ENCODE results near the gene RNF150.

RNF150 gene

DNA sequence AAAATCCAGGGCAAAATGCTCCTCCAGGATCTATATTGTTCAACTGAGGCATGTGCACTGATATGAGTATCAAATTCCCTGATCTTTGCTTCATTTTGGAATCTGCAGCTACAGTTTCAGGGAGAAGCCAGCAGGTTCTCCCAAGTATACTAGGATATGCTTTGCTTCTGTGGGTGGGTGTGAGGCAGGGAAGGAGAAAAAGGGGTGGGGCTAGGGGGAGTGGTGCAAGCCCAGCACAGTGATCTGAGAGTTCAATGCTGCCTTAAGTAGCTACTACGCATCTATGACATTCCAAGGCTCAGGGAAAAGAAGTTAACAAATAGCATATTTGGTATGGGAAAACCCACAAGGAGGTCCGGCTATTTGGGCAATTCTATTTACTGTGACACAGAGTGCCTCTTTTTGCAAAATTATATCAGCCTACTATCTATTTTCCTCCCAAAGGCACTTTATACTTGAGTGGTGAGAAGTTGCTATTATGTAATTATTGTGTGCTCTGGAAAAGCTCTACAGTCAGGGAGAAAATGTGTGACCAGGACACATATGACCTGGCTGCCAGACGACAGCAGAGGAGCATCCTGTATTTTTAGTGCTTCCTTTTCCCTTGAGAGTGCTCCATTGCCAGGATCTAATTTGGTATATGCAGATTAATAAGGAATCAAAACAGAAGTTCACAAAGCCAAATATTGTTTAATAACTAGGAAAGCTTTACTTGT is 162.0 kb downstream of the RNF150 start:
- Mint-ChIP-seq H3K4me3 (no peak overlapping the region), H3K4me1 (no peaks in the 10 kb centered on the region), H3K27ac (ENCODE audit: low read depth) (no peak overlapping the region), H3K9me3 (peaks cover 7% of the 10 kb centered on the region), H3K36me3 (ENCODE audit: insufficient read depth) (no peaks in the 10 kb centered on the region), H3K27me3 (no peaks in the 10 kb centered on the region)
- ATAC-seq (replicated peaks; ENCODE audit: extremely low read depth, poor library complexity, severe bottlenecking) (no peak), DNase-seq (ENCODE audit: low spot score in 2 of 2) (no peak)

DNA sequence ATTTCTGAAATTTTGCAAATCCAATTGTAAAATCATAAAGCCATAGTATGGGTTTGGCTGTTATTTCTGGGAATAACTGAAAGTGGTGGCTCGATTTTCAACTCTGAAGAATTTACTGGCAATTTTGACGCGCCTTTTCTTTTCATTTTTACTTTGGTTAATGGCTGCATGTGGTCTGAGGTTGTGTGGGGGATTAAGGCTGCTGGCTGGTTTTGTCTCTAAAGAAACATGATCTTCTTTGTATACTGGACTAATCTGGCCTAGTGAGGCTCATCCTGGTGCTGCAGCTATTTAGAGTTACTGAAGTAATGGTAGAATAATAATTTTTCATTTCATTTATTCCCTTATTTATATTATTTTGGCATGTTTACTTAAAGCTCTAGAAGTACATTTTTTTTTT is 164.0 kb downstream of the RNF150 start:
- H3K27ac Mint-ChIP-seq (ENCODE audit: low read depth), result no peak overlapping the region
- peaks cover 5% of the 10 kb centered on the region for H3K9me3 Mint-ChIP-seq
- DNase-seq (ENCODE audit: low spot score in 2 of 2) (no peak), ATAC-seq (replicated peaks; ENCODE audit: extremely low read depth, poor library complexity, severe bottlenecking) (no peak)
- H3K4me1 Mint-ChIP-seq, result no peaks in the 10 kb centered on the region
- no peaks in the 10 kb centered on the region for H3K27me3 Mint-ChIP-seq
- no peak overlapping the region for H3K4me3 Mint-ChIP-seq
- no peaks in the 10 kb centered on the region for H3K36me3 Mint-ChIP-seq (ENCODE audit: insufficient read depth)

DNA sequence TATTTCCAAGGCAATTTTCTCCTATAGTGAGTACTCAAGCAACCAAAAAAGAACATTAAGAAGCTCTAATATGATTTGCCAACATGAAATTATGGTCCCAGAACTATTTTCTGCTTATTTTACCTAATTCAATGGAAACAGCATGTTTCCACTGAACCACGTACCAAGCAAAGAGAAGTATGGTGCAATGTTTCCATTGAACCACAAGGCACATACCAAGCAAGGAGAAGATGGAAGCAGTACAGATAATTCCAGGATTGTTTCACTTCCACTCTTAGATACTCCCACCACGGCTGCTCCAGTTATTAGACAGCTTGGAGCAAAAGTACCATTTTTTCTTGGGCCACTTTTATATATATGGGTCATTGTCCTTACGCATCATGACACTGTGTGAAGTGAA is 164.9 kb downstream of the RNF150 start:
- H3K27ac Mint-ChIP-seq (ENCODE audit: low read depth), result no peak overlapping the region
- ATAC-seq (replicated peaks; ENCODE audit: extremely low read depth, poor library complexity, severe bottlenecking) (no peak), DNase-seq (ENCODE audit: low spot score in 2 of 2) (no peak)
- H3K4me3 Mint-ChIP-seq, result no peak overlapping the region
- peaks cover 5% of the 10 kb centered on the region for H3K9me3 Mint-ChIP-seq
- no peaks in the 10 kb centered on the region for H3K4me1 Mint-ChIP-seq
- H3K36me3 Mint-ChIP-seq (ENCODE audit: insufficient read depth), result no peaks in the 10 kb centered on the region
- no peaks in the 10 kb centered on the region for H3K27me3 Mint-ChIP-seq

DNA sequence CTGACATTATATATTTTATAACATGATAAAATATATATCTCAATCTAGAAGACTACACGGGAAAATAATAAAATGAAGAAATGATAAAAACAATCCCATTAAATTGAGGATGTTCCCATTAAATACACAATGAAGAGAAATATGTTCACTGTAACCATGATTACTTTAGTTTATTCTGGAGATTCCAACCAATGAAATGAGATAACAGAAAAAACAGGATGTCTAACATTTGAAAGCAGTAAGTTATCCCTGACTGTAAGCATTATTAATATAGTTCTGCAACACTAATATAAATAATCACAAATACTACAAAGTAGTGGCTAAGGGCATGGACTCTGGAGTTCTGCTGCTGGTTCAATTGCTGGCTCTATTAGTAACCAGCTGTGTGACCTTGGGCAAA is 169.4 kb downstream of the RNF150 start:
- H3K9me3 Mint-ChIP-seq, result peaks cover 5% of the 10 kb centered on the region

DNA sequence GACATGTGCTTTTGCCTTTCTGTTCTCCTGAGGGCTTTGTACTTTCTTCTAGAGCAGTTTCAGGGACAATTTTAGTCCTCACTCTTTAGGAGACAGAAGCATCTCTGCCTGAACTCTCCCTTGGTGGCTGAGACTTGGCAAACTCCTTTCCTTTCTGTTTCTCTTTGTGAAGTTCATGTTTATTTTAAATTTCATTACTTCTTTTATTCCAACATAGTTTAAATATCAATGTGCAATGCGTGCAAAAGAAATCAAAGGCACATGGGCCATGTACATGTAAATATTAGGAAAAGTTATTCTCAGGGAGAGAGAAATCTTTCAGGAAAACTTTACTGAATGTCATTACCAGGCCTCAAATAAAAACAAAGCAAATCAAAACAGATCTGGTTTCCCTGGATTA is 177.6 kb downstream of the RNF150 start:
- ATAC-seq (replicated peaks; ENCODE audit: extremely low read depth, poor library complexity, severe bottlenecking) (no peak), DNase-seq (ENCODE audit: low spot score in 2 of 2) (no peak)
- H3K27me3 Mint-ChIP-seq, result no peaks in the 10 kb centered on the region
- no peaks in the 10 kb centered on the region for H3K4me1 Mint-ChIP-seq
- H3K9me3 Mint-ChIP-seq, result peaks cover 8% of the 10 kb centered on the region
- H3K36me3 Mint-ChIP-seq (ENCODE audit: insufficient read depth), result no peaks in the 10 kb centered on the region
- no peak overlapping the region for H3K4me3 Mint-ChIP-seq
- no peak overlapping the region for H3K27ac Mint-ChIP-seq (ENCODE audit: low read depth)

More for the DNA sequence above, 169.4 kb downstream of the RNF150 start:
- no peaks in the 10 kb centered on the region for H3K36me3 Mint-ChIP-seq (ENCODE audit: insufficient read depth)
- no peak overlapping the region for H3K27ac Mint-ChIP-seq (ENCODE audit: low read depth)
- no peaks in the 10 kb centered on the region for H3K4me1 Mint-ChIP-seq
- ATAC-seq (replicated peaks; ENCODE audit: extremely low read depth, poor library complexity, severe bottlenecking) (no peak), DNase-seq (ENCODE audit: low spot score in 2 of 2) (no peak)
- no peaks in the 10 kb centered on the region for H3K27me3 Mint-ChIP-seq
- H3K4me3 Mint-ChIP-seq, result no peak overlapping the region

DNA sequence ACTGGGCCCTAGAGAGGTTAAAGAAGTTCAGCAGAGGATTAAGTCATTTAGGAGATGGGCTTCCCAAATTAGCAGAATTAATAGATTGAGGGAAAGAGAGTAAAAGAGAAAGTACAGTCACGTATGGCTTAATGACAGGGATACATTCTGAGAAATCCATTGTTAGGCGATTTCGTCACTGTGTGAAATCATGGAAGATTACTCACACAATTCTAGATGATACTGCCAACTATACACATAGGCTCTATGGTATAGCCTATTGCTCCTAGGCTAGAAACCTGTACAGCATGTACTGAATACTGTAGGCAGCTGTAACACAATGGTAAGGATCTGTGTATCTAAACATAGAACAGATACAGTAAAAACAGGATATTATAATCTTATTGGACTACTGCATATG is 180.6 kb downstream of the RNF150 start:
- Mint-ChIP-seq H3K27ac (ENCODE audit: low read depth) (no peak overlapping the region), H3K4me1 (no peaks in the 10 kb centered on the region), H3K4me3 (no peak overlapping the region), H3K36me3 (ENCODE audit: insufficient read depth) (no peaks in the 10 kb centered on the region), H3K27me3 (no peaks in the 10 kb centered on the region), H3K9me3 (peaks cover 8% of the 10 kb centered on the region)
- ATAC-seq (replicated peaks; ENCODE audit: extremely low read depth, poor library complexity, severe bottlenecking) (no peak), DNase-seq (ENCODE audit: low spot score in 2 of 2) (no peak)

DNA sequence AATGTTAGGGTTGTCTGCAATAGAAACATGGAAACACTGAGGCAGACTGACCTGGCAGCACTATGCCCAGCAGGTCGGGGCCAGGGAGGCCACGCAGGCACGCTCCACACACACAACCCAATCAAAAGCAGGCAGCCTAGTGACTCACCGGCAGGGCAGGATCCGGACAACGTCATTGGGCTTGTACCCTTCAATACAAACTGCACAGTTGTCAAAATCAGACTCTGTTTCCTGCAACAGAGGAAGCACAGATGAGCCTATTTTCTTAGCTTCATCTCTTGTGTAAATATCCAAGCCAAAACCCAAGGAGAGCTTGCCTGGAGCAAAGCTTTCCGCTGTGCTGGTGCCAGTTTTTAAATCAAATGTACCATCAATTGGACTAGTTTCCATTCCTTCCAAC is 185.8 kb downstream of the RNF150 start:
- no peaks in the 10 kb centered on the region for H3K36me3 Mint-ChIP-seq (ENCODE audit: insufficient read depth)
- DNase-seq (ENCODE audit: low spot score in 2 of 2) (no peak), ATAC-seq (replicated peaks; ENCODE audit: extremely low read depth, poor library complexity, severe bottlenecking) (no peak)
- H3K9me3 Mint-ChIP-seq, result no peaks in the 10 kb centered on the region
- no peaks in the 10 kb centered on the region for H3K27me3 Mint-ChIP-seq
- no peak overlapping the region for H3K27ac Mint-ChIP-seq (ENCODE audit: low read depth)
- H3K4me1 Mint-ChIP-seq, result no peaks in the 10 kb centered on the region
- H3K4me3 Mint-ChIP-seq, result no peak overlapping the region

DNA sequence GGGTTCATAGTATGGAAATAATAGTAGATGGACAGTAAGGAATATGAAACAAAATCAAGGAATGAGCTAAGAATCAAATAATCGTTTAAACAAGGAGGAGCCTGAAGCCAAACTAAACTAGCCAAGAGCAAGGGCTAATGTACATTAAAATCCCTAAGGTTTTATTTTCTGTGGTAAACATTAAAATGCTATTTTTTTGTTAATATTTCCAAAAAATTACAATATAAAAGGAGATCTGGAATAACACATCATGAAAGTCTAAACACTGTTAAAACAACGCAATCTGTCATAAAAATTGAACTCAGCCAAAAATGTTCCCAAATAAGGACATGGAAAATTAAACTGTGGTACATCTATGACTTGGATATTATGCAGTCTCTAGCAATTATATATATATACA is 188.2 kb downstream of the RNF150 start:
- DNase-seq (ENCODE audit: low spot score in 2 of 2) (no peak), ATAC-seq (replicated peaks; ENCODE audit: extremely low read depth, poor library complexity, severe bottlenecking) (no peak)
- no peak overlapping the region for H3K27ac Mint-ChIP-seq (ENCODE audit: low read depth)
- no peaks in the 10 kb centered on the region for H3K36me3 Mint-ChIP-seq (ENCODE audit: insufficient read depth)
- no peak overlapping the region for H3K4me3 Mint-ChIP-seq
- no peaks in the 10 kb centered on the region for H3K27me3 Mint-ChIP-seq
- H3K9me3 Mint-ChIP-seq, result no peaks in the 10 kb centered on the region
- no peaks in the 10 kb centered on the region for H3K4me1 Mint-ChIP-seq

DNA sequence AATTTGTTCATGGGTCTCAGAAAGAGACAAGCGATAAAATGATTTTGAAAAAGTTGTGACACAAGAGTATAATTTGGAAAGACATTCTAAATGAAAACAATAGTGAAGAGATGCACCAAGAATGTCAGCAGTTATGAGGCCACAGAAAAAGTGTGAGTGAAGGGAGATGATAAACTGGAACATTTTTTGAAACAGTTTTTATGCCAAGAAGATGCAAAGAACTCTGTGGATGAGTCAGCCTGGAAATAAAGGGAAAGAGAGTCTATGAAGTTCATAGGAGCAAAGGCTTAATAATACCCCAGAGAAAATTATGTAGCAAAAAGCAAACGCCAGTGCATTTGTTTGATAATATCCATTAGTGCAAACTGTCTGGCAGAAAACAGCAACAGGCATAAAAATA is 188.7 kb downstream of the RNF150 start:
- Mint-ChIP-seq H3K4me3 (no peak overlapping the region), H3K9me3 (no peaks in the 10 kb centered on the region), H3K4me1 (no peaks in the 10 kb centered on the region), H3K36me3 (ENCODE audit: insufficient read depth) (no peaks in the 10 kb centered on the region), H3K27ac (ENCODE audit: low read depth) (no peak overlapping the region), H3K27me3 (no peaks in the 10 kb centered on the region)
- ATAC-seq (replicated peaks; ENCODE audit: extremely low read depth, poor library complexity, severe bottlenecking), result no peak
- DNase-seq (ENCODE audit: low spot score in 2 of 2), result no peak

DNA sequence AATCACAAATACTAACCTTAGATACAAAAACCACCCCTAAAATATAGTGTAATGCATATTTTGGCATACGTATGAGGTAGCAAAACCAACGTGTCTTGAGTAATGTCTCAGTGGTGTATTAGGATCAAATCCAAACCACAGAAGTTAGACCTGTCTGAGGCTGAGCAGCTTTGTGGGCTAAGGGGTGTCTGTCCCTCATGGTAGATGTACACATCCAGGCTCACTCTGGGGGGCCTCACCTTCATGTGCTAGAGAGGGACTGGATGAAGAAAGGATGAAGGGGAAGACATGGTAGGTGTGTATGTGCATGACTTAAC is 189.1 kb downstream of the RNF150 start:
- Mint-ChIP-seq H3K4me1 (no peaks in the 10 kb centered on the region), H3K9me3 (no peaks in the 10 kb centered on the region), H3K27ac (ENCODE audit: low read depth) (no peak overlapping the region), H3K36me3 (ENCODE audit: insufficient read depth) (no peaks in the 10 kb centered on the region), H3K27me3 (no peaks in the 10 kb centered on the region), H3K4me3 (no peak overlapping the region)
- ATAC-seq (replicated peaks; ENCODE audit: extremely low read depth, poor library complexity, severe bottlenecking) (no peak), DNase-seq (ENCODE audit: low spot score in 2 of 2) (no peak)

DNA sequence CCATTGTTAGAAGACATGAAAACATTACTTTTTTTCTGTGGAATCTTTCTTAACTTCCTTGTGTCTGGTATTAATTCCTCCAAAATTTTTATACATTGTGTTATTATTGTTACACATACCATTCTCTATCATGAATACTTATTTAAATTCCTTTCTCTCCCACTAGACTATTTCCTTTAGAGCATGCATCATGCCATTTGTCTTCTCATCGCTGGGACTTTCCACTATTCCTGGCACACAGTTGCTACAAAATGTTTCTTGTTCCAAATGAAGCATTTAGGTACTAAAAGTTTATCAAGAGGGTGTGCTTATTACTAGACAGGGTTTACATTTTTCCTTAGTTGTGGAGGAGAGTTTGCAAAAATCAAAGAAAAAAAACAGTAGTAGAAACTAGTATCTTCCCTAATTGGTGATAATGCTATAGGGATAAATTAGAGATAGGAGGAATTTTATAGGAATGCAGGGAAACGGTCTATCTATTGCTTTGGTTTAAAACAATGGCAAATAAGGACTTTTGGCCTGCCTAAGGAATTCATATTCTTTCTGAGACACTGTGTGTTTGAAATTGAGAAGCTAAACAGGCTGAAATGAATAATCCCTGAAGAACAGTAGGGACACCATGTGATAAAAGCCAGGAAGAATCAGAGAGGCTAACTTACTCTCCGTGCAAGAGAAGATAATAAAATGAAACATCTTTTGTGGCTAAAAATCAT is 189.6 kb downstream of the RNF150 start:
- Mint-ChIP-seq H3K4me1 (no peaks in the 10 kb centered on the region), H3K27ac (ENCODE audit: low read depth) (no peak overlapping the region), H3K27me3 (no peaks in the 10 kb centered on the region), H3K9me3 (no peaks in the 10 kb centered on the region), H3K36me3 (ENCODE audit: insufficient read depth) (no peaks in the 10 kb centered on the region), H3K4me3 (no peak overlapping the region)
- ATAC-seq (replicated peaks; ENCODE audit: extremely low read depth, poor library complexity, severe bottlenecking) (no peak), DNase-seq (ENCODE audit: low spot score in 2 of 2) (no peak)

DNA sequence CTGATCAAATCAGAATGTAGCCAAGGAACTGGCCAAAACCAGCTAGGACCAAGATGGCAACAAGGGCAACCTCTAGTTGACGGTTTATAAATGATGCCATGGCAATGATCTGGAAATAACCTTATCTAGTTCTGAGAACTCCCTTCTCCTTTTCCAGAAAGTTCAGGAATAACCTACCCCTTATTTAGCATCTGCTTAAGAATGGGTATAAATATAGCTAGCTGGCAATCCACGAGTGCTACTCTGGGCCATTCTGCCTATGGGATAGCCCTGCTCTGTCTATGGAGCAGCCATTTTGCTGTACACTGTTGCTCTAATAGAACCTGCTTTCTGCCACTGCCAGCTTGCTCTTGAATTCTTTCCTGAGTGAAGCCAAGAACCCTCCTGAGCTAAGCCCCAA is 192.7 kb downstream of the RNF150 start:
- Mint-ChIP-seq H3K27ac (ENCODE audit: low read depth) (no peak overlapping the region), H3K36me3 (ENCODE audit: insufficient read depth) (no peaks in the 10 kb centered on the region), H3K4me1 (no peaks in the 10 kb centered on the region), H3K4me3 (no peak overlapping the region), H3K27me3 (no peaks in the 10 kb centered on the region), H3K9me3 (no peaks in the 10 kb centered on the region)
- no peak for DNase-seq (ENCODE audit: low spot score in 2 of 2)
- no peak for ATAC-seq (replicated peaks; ENCODE audit: extremely low read depth, poor library complexity, severe bottlenecking)

DNA sequence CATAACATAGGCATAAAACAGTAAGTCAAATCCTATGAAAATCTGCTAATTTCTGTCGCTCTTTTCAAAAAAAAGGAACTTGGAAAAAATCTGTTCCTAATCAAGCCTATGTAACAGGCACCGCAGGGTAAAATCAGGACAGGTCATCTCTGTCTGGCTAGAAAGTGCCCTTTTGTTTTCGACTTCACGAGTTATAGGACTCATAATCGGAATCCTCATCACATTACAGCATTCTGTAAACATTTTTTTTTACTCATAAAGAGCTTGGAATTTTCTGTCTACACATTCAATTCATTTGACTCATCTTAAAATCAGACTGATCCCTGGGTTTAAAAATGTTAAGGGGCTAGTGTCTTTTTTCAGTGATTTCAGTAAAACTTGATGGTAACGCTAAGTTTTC is 195.4 kb downstream of the RNF150 start:
- Mint-ChIP-seq H3K4me1 (no peaks in the 10 kb centered on the region), H3K27me3 (no peaks in the 10 kb centered on the region), H3K36me3 (ENCODE audit: insufficient read depth) (no peaks in the 10 kb centered on the region), H3K9me3 (no peaks in the 10 kb centered on the region), H3K4me3 (no peak overlapping the region), H3K27ac (ENCODE audit: low read depth) (no peak overlapping the region)
- DNase-seq (ENCODE audit: low spot score in 2 of 2), result no peak
- no peak for ATAC-seq (replicated peaks; ENCODE audit: extremely low read depth, poor library complexity, severe bottlenecking)
